ENCODE data around the gene TTLL6. TPM values are rescaled to one million over a fixed set of nuclear protein-coding genes. Genes with fewer than 3 reads are reported as not detected.

Gene TTLL6
- total RNA-seq, 4 donors from 2014 or later = 0.34 to 1.2 (median 0.89) TPM

DNA sequence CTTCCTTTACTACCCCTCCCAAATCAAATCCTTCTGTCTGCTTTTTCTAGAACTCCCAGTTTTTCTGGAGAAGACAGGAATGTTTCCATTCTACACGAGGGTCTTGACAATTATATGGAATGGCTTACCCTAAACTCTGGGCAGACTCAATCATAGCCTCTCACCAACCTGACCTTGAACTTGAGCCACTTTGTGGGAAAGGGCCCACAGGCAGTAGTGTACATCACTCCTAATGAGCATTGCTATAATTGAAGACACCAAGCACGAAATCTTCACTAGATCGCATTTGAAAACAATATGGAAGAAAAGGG, 86.8 kb downstream of the TTLL6 start:
- Histone ChIP-seq H3K4me1 (peaks cover 3 to 23% of the 10 kb centered on the region in 2 donors), H3K36me3 (no peaks in the 10 kb centered on the region), H3K4me3 (replicated peaks in 1 of 3) (no peak overlapping the region), H3K9me3 (no peaks in the 10 kb centered on the region), H3K27me3 (peaks cover 74% of the 10 kb centered on the region), H3K27ac (no peak overlapping the region)
- intact Hi-C loops (cut with DNase I) = loop anchor here (10.0 kb wide), 1 partner anchor 265 kb away; the partner anchor contains the start of gene IGF2BP1
- TF ChIP-seq, protein P1, sequence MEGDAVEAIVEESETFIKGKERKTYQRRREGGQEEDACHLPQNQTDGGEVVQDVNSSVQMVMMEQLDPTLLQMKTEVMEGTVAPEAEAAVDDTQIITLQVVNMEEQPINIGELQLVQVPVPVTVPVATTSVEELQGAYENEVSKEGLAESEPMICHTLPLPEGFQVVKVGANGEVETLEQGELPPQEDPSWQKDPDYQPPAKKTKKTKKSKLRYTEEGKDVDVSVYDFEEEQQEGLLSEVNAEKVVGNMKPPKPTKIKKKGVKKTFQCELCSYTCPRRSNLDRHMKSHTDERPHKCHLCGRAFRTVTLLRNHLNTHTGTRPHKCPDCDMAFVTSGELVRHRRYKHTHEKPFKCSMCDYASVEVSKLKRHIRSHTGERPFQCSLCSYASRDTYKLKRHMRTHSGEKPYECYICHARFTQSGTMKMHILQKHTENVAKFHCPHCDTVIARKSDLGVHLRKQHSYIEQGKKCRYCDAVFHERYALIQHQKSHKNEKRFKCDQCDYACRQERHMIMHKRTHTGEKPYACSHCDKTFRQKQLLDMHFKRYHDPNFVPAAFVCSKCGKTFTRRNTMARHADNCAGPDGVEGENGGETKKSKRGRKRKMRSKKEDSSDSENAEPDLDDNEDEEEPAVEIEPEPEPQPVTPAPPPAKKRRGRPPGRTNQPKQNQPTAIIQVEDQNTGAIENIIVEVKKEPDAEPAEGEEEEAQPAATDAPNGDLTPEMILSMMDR (IDR thresholded peaks at IDR 0.05) = no peak
- TF ChIP-seq POLR2A (IDR thresholded peaks at IDR 0.05) = no peak
- 35 to 42% methylated on average over 3 of the region's 3 CpGs for WGBS, 2 donors
- DNase-seq = no peak

- intact Hi-C loops (cut with DNase I) = loop anchor here (5.0 to 10.0 kb wide), 3 partner anchors 63 to 265 kb away; partner anchors contain the start of gene IGF2BP1
- no peak for DNase-seq
- Histone ChIP-seq H3K9me3 (no peaks in the 10 kb centered on the region), H3K27ac (no peak overlapping the region), H3K4me1 (peaks cover 3 to 29% of the 10 kb centered on the region in 2 donors), H3K27me3 (peaks cover 75% of the 10 kb centered on the region), H3K4me3 (replicated peaks in 1 of 3) (no peak overlapping the region), H3K36me3 (no peaks in the 10 kb centered on the region)
- 10 to 11% methylated on average over 19 of the region's 19 CpGs for WGBS, 2 donors
- TF ChIP-seq, protein P1 (IDR thresholded peaks at IDR 0.05) = no peak
Measured at GRCh38 chr17:48729335-48730239, 87.4 kb downstream of the TTLL6 start.

- no peak within 1 kb of the TSS for H3K4me3 ChIP-seq (replicated peaks in 1 of 3)
- H3K27ac ChIP-seq = no peak within 1 kb of the TSS
- peaks cover 10 to 39% of the 10 kb centered on the region in 2 donors for H3K4me1 ChIP-seq
- 2 to 4% methylated on average over 30 to 34 of the region's 55 CpGs for WGBS, 2 donors
- TF ChIP-seq, protein P1 (IDR thresholded peaks at IDR 0.05) = no peak
- no peak for TF ChIP-seq POLR2A (IDR thresholded peaks at IDR 0.05)
- no peak for DNase-seq
- H3K9me3 ChIP-seq = no peaks in the 10 kb centered on the region
- no peaks in the 10 kb centered on the region for H3K36me3 ChIP-seq
- H3K27me3 ChIP-seq = peaks cover 78% of the 10 kb centered on the region
- intact Hi-C loops (cut with DNase I) = loop anchor here (5.0 to 10.0 kb wide), 2 partner anchors 64 to 156 kb away; no protein-coding TSS in a partner anchor
Measured at GRCh38 chr17:48728232-48729231, 88.5 kb downstream of the TTLL6 start, which contains the start of gene HOXB13. HOXB13 (minus strand) TSS chr17:48728750; CDS start chr17:48728593, 157 bp downstream.

- Histone ChIP-seq H3K4me3 (replicated peaks in 1 of 3) (no peak overlapping the region), H3K27ac (no peak overlapping the region), H3K36me3 (no peaks in the 10 kb centered on the region), H3K9me3 (no peaks in the 10 kb centered on the region), H3K27me3 (peaks cover 76% of the 10 kb centered on the region), H3K4me1 (peaks cover 7 to 39% of the 10 kb centered on the region in 2 donors)
- DNase-seq = no peak
- intact Hi-C loops (cut with DNase I) = loop anchor here (5.0 to 10.0 kb wide), 2 partner anchors 65 to 157 kb away; no protein-coding TSS in a partner anchor
- TF ChIP-seq, protein P1 (IDR thresholded peaks at IDR 0.05) = no peak
- TF ChIP-seq POLR2A (IDR thresholded peaks at IDR 0.05) = no peak
- WGBS, 2 donors = 26 to 35% methylated on average over 8 to 9 of the region's 9 CpGs
Measured at GRCh38 chr17:48727415-48728175, 89.4 kb downstream of the TTLL6 start.

Measured in thyroid gland (tissue), 4 donors.